PC-9 (cell line): ENCODE results near the gene TRIP6.

Experiments used
- EZH2 ChIP-seq: fragments of 200-600 bp; sonication (generic); IDR thresholded peaks from 2 replicates; pipeline ENCODE4 v1.8.0; 2017; ENCODE audit warnings: antibody characterized with exemption, low read depth
- TF ChIP-seq, protein P1 (sequence below): fragments of 200-600 bp; sonication (generic); conservative IDR thresholded peaks from 2 replicates; pipeline ENCODE4 v1.6.1; 2017; ENCODE audit warnings: mixed run types, antibody characterized with exemption, mild to moderate bottlenecking, moderate library complexity

- TF ChIP-seq, protein P1, sequence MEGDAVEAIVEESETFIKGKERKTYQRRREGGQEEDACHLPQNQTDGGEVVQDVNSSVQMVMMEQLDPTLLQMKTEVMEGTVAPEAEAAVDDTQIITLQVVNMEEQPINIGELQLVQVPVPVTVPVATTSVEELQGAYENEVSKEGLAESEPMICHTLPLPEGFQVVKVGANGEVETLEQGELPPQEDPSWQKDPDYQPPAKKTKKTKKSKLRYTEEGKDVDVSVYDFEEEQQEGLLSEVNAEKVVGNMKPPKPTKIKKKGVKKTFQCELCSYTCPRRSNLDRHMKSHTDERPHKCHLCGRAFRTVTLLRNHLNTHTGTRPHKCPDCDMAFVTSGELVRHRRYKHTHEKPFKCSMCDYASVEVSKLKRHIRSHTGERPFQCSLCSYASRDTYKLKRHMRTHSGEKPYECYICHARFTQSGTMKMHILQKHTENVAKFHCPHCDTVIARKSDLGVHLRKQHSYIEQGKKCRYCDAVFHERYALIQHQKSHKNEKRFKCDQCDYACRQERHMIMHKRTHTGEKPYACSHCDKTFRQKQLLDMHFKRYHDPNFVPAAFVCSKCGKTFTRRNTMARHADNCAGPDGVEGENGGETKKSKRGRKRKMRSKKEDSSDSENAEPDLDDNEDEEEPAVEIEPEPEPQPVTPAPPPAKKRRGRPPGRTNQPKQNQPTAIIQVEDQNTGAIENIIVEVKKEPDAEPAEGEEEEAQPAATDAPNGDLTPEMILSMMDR = no peak
- no peak for TF ChIP-seq EZH2
Observed at GRCh38 chr7:100882201-100882600, 15.0 kb downstream of the TRIP6 start.
